Activated gamma-delta T cell treated with anti-CD3 and anti-CD28 coated beads, Interleukin-2, amount 50 U/mL, for 16 hours (primary cell): Measurements from ENCODE around the gene SLC41A3.
"Not testable (repeated sequence)": the region's sequence is repeated elsewhere in the genome, so short reads cannot be mapped to it uniquely, and the experiment has no call there.

Experiments used
- DNase-seq: peaks from one replicate; pipeline ENCODE4 v3.0.0-alpha.2; 2020; ENCODE audit warnings: low read depth

Gene SLC41A3

GRCh38 chr3:125957674-125958510 lies 126.0 kb downstream of the SLC41A3 start:
- DNase-seq = no peak

- DNase-seq = not testable (repeated sequence)
Measured at GRCh38 chr3:125957020-125957419, 126.9 kb downstream of the SLC41A3 start.
